HG03378 (cell line): ENCODE results near the gene CSF3.

Experiments used
- ATAC-seq: cut with Tn5 transposase; IDR thresholded peaks from one replicate; pipeline ENCODE4 v1.9.1; 2021; ENCODE audit warnings: mild to moderate bottlenecking, moderate library complexity; ENCODE audit not compliant: unreplicated experiment

Gene CSF3

GRCh38 chr17:40059729-40060475 lies 44.7 kb downstream of the CSF3 start:
- ATAC-seq = no peak

GRCh38 chr17:40060887-40061608 lies 45.8 kb downstream of the CSF3 start:
- no peak for ATAC-seq

GRCh38 chr17:40061609-40062038 lies 46.4 kb downstream of the CSF3 start:
- ATAC-seq = no peak

GRCh38 chr17:40062329-40063186 lies 47.3 kb downstream of the CSF3 start, which contains the start of gene THRA:
Gene THRA, plus strand, starts transcription at chr17:40062965. Its CDS starts 11,524 bp downstream, at chr17:40074489.
- ATAC-seq = no peak

GRCh38 chr17:40063187-40063771 lies 48.0 kb downstream of the CSF3 start:
- no peak for ATAC-seq

GRCh38 chr17:40063901-40064531 lies 48.8 kb downstream of the CSF3 start:
- ATAC-seq = no peak

- no peak for ATAC-seq
These were observed 49.9 kb downstream of the CSF3 start for GRCh38 chr17:40064971-40065768.

GRCh38 chr17:40065769-40066510 lies 50.7 kb downstream of the CSF3 start:
- ATAC-seq = no peak
